ENCODE results near the gene FSD2. TPM values are rescaled to one million over a fixed set of nuclear protein-coding genes. Genes with fewer than 3 reads are reported as not detected.

The FSD2 gene
- total RNA-seq, 4 donors from 2014 or later, result not detected

DNA sequence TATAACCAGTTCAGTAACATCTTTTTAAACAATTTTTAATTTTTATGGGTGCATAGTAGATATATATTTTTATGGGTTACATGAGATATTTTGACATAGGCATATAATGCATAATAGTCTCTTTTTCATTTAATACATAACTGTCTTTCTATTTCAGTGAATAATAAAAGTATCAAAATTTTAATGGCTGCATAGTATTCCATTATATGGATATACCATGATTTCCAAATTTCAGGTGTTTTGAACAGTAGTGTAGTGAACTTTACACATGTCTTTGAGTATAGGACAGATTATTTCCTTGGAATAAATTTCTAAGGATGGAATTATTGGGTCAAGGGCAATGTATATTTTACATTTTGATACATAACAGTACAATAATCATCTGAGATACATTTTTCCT lies 14.3 kb upstream of the FSD2 start:
- H3K4me3 ChIP-seq, result no peak overlapping the region
- H3K9me3 ChIP-seq, result no peaks in the 10 kb centered on the region
- DNase-seq, result no peak
- H3K4me1 ChIP-seq, result no peaks in the 10 kb centered on the region
- peaks cover 0 to 82% (median 35%) of the 10 kb centered on the region in 4 donors for H3K36me3 ChIP-seq
- intact Hi-C loops (cut with DNase I; ENCODE audit: low total_unique reads) (no loop called here), in situ Hi-C loops (cut with MboI; ENCODE audit: low pct_ligation_motif_present in 1 of 4, low pct_unique_long_range_greater_than_20kb in 1 of 4, low sequenced_read_pairs in 3 of 4) (no loop called here)
- no peaks in the 10 kb centered on the region for H3K27me3 ChIP-seq
- H3K27ac ChIP-seq, result no peak overlapping the region
- TF ChIP-seq, protein P1, sequence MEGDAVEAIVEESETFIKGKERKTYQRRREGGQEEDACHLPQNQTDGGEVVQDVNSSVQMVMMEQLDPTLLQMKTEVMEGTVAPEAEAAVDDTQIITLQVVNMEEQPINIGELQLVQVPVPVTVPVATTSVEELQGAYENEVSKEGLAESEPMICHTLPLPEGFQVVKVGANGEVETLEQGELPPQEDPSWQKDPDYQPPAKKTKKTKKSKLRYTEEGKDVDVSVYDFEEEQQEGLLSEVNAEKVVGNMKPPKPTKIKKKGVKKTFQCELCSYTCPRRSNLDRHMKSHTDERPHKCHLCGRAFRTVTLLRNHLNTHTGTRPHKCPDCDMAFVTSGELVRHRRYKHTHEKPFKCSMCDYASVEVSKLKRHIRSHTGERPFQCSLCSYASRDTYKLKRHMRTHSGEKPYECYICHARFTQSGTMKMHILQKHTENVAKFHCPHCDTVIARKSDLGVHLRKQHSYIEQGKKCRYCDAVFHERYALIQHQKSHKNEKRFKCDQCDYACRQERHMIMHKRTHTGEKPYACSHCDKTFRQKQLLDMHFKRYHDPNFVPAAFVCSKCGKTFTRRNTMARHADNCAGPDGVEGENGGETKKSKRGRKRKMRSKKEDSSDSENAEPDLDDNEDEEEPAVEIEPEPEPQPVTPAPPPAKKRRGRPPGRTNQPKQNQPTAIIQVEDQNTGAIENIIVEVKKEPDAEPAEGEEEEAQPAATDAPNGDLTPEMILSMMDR (IDR thresholded peaks at IDR 0.05), result no peak
- no peak for TF ChIP-seq EP300 (IDR thresholded peaks at IDR 0.05; ENCODE audit: low read depth)
- TF ChIP-seq POLR2AphosphoS5 (IDR thresholded peaks at IDR 0.05), result no peak
- TF ChIP-seq POLR2A (IDR thresholded peaks at IDR 0.05), result no peak

DNA sequence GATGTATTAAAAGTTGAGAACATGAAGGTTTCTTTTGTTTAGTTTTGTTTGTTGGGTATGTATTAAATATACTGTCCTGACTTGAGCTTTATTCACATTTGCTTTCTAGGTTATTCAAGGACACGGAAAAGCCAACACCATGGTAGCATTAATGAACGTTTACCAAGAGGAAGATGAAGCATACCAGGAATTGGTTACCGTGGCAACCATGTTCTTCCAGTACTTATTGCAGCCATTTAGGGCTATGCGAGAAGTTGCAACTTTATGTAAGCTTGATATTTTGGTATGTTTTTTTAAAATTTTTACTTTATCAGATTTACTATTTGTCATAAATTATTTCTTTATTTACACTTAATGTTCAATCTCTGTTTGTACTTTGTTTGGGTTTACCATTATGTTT lies 7.1 kb upstream of the FSD2 start:
- Histone ChIP-seq H3K4me1 (peaks cover 7 to 27% (median 17%) of the 10 kb centered on the region in 4 donors), H3K4me3 (no peak overlapping the region), H3K27ac (no peak overlapping the region), H3K9me3 (no peaks in the 10 kb centered on the region), H3K27me3 (no peaks in the 10 kb centered on the region), H3K36me3 (peaks cover 0 to 38% (median 16%) of the 10 kb centered on the region in 4 donors)
- no peak for TF ChIP-seq POLR2A (IDR thresholded peaks at IDR 0.05)
- TF ChIP-seq, protein P1 (IDR thresholded peaks at IDR 0.05), result no peak
- TF ChIP-seq EP300 (IDR thresholded peaks at IDR 0.05; ENCODE audit: low read depth), result no peak
- TF ChIP-seq POLR2AphosphoS5 (IDR thresholded peaks at IDR 0.05), result no peak
- no peak for DNase-seq
- WGBS, 2 donors (ENCODE audit: low coverage in 1 of 2), result 78 to 86% methylated on average over 4 of the region's 4 CpGs
- intact Hi-C loops (cut with DNase I; ENCODE audit: low total_unique reads), result loop anchor here (2.0 kb wide), 1 partner anchor 64 kb away; no protein-coding TSS in a partner anchor
- in situ Hi-C loops (cut with MboI; ENCODE audit: low pct_ligation_motif_present in 1 of 4, low pct_unique_long_range_greater_than_20kb in 1 of 4, low sequenced_read_pairs in 3 of 4), result no loop called here

DNA sequence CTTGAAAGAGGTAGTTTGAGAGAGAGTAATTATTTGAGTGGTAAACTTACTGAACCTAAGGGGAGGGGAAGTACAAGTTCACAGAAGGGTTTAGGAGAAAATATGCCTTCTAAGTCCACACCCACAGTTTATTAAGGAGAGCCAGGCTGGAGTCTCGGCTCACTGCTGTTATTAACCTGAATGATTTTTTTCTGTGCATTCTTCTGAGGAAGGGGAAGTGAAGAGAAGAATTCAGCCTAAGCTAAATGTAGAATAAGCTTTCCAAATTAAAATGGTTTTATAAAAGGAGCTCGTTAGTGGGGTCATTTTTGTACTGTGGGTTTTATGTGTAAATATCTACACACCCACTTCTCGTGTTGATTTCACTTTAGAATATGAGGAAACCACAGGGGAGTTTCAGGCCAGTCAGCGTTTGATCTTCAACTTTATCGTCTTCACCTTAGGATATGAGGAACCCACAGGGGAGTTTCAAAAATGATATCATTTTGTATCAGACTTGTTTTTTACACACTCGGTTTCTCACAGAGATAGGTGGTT lies 5.1 kb upstream of the FSD2 start:
- intact Hi-C loops (cut with DNase I; ENCODE audit: low total_unique reads), result no loop called here
- in situ Hi-C loops (cut with MboI; ENCODE audit: low pct_ligation_motif_present in 1 of 4, low pct_unique_long_range_greater_than_20kb in 1 of 4, low sequenced_read_pairs in 3 of 4), result no loop called here
- H3K27me3 ChIP-seq, result no peaks in the 10 kb centered on the region
- peaks cover 0 to 19% (median 9%) of the 10 kb centered on the region in 4 donors for H3K36me3 ChIP-seq
- peak overlapping the region; percentile 99 to 100 (median 100) for H3K27ac ChIP-seq
- DNase-seq, result no peak
- H3K4me1 ChIP-seq, result peaks cover 7 to 27% (median 17%) of the 10 kb centered on the region in 4 donors
- TF ChIP-seq, protein P1 (IDR thresholded peaks at IDR 0.05), result no peak
- no peak for TF ChIP-seq EP300 (IDR thresholded peaks at IDR 0.05; ENCODE audit: low read depth)
- WGBS, 2 donors (ENCODE audit: low coverage in 1 of 2), result 0 to 2% methylated on average over 6 of the region's 6 CpGs
- peak overlapping the region; percentile 74 to 97 (median 87) for H3K4me3 ChIP-seq
- no peaks in the 10 kb centered on the region for H3K9me3 ChIP-seq

DNA sequence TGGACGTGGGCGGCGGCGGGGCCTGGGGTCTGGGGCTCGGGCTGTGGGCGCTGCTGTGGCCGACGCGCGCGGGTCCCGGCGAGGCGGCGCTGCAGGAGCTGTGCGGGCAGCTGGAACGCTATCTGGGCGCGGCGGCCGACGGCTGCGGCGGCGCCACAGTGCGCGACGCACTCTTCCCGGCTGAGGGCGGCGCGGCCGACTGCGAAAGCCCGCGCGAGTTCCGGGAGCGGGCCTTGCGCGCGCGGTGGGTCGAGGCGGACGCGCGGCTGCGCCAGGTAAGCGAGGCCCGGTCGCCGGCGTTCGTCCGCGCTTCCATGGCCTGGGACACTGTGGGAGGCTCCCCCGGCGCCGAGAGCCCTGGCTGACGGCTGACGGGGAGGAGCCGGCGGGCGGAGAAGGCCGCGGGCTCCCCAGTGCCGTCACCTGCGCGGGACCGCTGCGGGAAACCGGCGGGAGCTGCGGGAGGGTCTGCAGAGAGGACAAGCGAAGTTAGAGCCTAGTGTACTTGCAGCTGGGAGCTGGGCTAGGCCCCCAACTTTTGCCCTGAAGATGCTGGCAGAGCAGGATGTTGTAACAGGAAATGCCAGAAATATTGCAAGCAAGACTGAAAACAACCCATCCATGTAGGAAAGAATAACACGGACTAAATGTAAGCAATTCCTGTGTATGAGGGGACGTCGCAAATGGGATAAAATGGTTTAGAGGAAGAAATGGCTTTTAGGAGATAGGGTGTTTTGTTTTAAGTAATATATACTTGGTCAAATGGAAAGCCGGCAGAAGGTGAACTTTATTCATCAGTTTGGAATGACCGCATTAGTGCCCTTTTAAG lies 4.4 kb upstream of the FSD2 start:
- Histone ChIP-seq H3K4me3 (peak overlapping the region; percentile 74 to 97 (median 87)), H3K36me3 (peaks cover 0 to 19% (median 6%) of the 10 kb centered on the region in 4 donors), H3K27me3 (no peaks in the 10 kb centered on the region), H3K9me3 (no peaks in the 10 kb centered on the region), H3K4me1 (peaks cover 7 to 27% (median 17%) of the 10 kb centered on the region in 4 donors), H3K27ac (peak overlapping the region; percentile 99 to 100 (median 100))
- WGBS, 2 donors (ENCODE audit: low coverage in 1 of 2), result 0% methylated on average over 8 to 36 of the region's 81 CpGs
- DNase-seq, result peak; percentile 37
- in situ Hi-C loops (cut with MboI; ENCODE audit: low pct_ligation_motif_present in 1 of 4, low pct_unique_long_range_greater_than_20kb in 1 of 4, low sequenced_read_pairs in 3 of 4) (no loop called here), intact Hi-C loops (cut with DNase I; ENCODE audit: low total_unique reads) (no loop called here)
- TF ChIP-seq, protein P1 (IDR thresholded peaks at IDR 0.05), result no peak
- no peak for TF ChIP-seq EP300 (IDR thresholded peaks at IDR 0.05; ENCODE audit: low read depth)
- TF ChIP-seq POLR2A (IDR thresholded peaks at IDR 0.05), result no peak
- no peak for TF ChIP-seq POLR2AphosphoS5 (IDR thresholded peaks at IDR 0.05)

All from transverse colon (tissue), 4 donors.